SK-N-MC (cell line): Measurements from ENCODE around the gene COL1A2.
A peak's percentile ranks its signal among the peaks of the same experiment; 100 is the strongest.

Source experiments
- DNase-seq: peaks from one replicate; pipeline ENCODE4 v3.0.0-alpha.2; 2011; ENCODE audit warnings: low read depth, low spot score
- H3K27ac ChIP-seq: fragments of 200-600 bp; sonication (generic); 2 replicates; pipeline ENCODE4 v1.5.1; 2016; ENCODE audit warnings: mixed run types
- H3K36me3 ChIP-seq: fragments of 200-600 bp; sonication (generic); 2 replicates; pipeline ENCODE4 v1.6.1; 2017; ENCODE audit warnings: antibody characterized with exemption, low read length, mixed read lengths; ENCODE audit not compliant: insufficient read depth
- H3K4me3 ChIP-seq: fragments of 200-600 bp; sonication (generic); 2 replicates; pipeline ENCODE4 v1.5.1; 2016
- H3K9ac ChIP-seq: fragments of 200-600 bp; sonication (generic); 2 replicates; pipeline ENCODE4 v1.8.0; 2017; ENCODE audit warnings: mixed run types, mixed read lengths; ENCODE audit not compliant: insufficient read length
- H3K9me3 ChIP-seq: fragments of 200-600 bp; sonication (generic); 2 replicates; pipeline ENCODE4 v1.6.1; 2017; ENCODE audit warnings: low read depth, mild to moderate bottlenecking, antibody characterized with exemption, low read length, moderate library complexity, mixed read lengths
- EZH2 ChIP-seq: fragments of 200-600 bp; sonication (generic); IDR thresholded peaks from one replicate; pipeline ENCODE4 v1.6.1; 2017; ENCODE audit warnings: antibody characterized with exemption
- FOXP2 ChIP-seq: optimal IDR thresholded peaks from 2 replicates; pipeline ENCODE3; 2011; ENCODE audit warnings: mild to moderate bottlenecking, moderate library complexity; ENCODE audit not compliant: insufficient read depth; ENCODE audit errors: extremely low read length, control extremely low read depth
- POLR2AphosphoS5 ChIP-seq: IDR thresholded peaks from 2 replicates; pipeline ENCODE4 v1.6.1; 2012; ENCODE audit warnings: mild to moderate bottlenecking, low read depth, low read length, borderline replicate concordance

Gene COL1A2

DNA sequence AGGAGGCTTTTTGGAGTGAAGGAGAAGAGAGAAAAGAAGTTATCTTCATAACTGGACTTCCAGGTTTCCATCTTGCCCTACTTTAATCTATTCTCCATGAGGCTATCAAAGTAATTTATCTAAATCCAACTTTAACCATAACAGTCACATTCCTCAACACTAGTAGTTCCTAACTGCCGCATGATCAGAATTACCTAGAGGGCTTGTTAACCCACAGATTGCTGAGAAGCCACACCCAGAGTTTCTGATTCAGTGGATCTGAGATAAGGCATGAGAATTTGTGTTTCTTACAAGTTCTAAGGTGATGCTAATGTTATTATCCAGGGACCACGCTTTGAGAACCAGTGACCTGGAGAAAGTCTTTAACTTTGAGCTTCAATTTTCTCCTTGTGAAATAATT lies 8.3 kb upstream of the COL1A2 start:
- H3K36me3 ChIP-seq = no peaks in the 10 kb centered on the region
- no peaks in the 10 kb centered on the region for H3K9me3 ChIP-seq
- TF ChIP-seq FOXP2 = no peak
- no peak for TF ChIP-seq EZH2
- H3K4me3 ChIP-seq = no peak overlapping the region
- no peak overlapping the region for H3K27ac ChIP-seq
- DNase-seq = no peak
- no peak overlapping the region for H3K9ac ChIP-seq

DNA sequence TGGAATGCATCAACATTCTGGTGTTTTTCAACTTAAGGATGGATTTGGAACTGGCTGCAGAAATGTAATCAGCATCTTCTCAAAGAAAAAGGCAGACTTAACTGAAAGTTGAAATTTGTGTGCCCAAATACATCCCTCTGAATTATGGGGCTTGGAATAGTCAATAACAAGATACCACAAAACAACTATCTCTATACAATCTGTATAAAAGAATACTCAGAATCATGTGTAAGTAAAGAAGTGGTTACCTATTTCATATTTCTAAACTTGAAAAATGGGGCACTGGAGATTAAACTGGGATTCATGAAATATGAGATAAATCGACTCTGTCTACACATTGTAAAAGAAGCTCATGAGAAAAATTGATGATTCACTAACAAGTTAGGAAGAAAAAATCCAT lies 6.2 kb upstream of the COL1A2 start:
- Histone ChIP-seq H3K27ac (no peak overlapping the region), H3K9ac (no peak overlapping the region), H3K36me3 (no peaks in the 10 kb centered on the region), H3K4me3 (no peak overlapping the region), H3K9me3 (no peaks in the 10 kb centered on the region)
- DNase-seq = no peak
- TF ChIP-seq POLR2AphosphoS5 (no peak), EZH2 (no peak), FOXP2 (no peak)

DNA sequence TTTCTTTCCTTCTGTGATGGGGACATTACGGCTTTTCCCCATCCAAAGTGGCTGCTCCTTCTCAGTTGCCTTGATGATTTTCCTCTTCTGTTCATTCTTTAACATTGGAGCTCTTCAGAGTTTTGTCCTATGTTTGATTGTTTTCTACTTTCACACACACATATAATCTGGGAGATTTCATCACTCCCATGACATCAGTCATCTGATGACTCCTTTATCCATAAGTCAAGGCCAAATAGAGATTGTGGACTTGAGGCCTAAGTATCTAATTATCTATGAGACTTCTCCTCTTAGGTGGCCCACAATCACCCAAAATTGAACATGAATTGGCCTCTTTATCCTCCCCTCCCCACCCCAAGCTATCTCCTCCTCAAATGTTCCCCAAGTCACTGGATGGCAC lies 5.3 kb upstream of the COL1A2 start:
- no peak overlapping the region for H3K27ac ChIP-seq
- DNase-seq = no peak
- H3K36me3 ChIP-seq = no peaks in the 10 kb centered on the region
- H3K4me3 ChIP-seq = no peak overlapping the region
- H3K9ac ChIP-seq = no peak overlapping the region
- H3K9me3 ChIP-seq = no peaks in the 10 kb centered on the region
- TF ChIP-seq FOXP2 = no peak
- TF ChIP-seq EZH2 = no peak
- no peak for TF ChIP-seq POLR2AphosphoS5

DNA sequence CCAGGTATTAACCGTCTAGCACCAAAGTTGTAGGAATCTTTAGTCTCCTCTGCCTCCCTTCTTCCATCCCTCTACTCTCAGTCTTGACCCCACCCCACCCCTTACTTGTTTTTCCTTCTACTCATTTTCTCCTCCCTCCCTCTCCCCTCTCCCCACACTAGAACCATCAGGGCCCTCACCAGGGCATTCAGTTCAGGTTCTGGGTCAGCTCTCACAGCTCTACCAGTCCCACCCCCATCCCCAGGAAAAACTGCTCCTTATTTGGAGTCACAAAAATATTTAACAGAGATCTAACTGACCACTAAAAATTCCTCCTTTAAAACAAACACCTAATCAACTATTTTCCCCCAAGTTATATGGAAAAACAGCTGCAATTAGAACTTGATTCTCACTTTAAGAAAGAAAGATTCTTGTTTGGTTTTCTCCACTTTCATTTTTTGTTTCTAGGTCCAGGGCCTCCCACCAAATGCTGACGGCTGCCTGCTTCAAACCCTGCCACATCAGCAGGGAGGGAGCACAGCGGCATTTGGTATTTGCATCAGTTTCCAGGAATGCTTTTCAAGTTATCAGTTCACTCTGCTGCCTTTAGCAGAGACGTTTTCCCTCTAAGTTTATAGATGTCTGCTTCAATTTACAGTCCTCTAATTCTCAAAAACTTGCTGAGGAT lies 2.8 kb upstream of the COL1A2 start:
- peak overlapping the region; percentile 51 for H3K9ac ChIP-seq
- H3K4me3 ChIP-seq = peak overlapping the region; percentile 20; the same call in 1 of the 2 replicates
- peak overlapping the region; percentile 43; the same call in 1 of the 2 replicates for H3K27ac ChIP-seq
- TF ChIP-seq EZH2 (no peak), FOXP2 (no peak), POLR2AphosphoS5 (no peak)
- H3K9me3 ChIP-seq = no peaks in the 10 kb centered on the region
- no peaks in the 10 kb centered on the region for H3K36me3 ChIP-seq
- no peak for DNase-seq

DNA sequence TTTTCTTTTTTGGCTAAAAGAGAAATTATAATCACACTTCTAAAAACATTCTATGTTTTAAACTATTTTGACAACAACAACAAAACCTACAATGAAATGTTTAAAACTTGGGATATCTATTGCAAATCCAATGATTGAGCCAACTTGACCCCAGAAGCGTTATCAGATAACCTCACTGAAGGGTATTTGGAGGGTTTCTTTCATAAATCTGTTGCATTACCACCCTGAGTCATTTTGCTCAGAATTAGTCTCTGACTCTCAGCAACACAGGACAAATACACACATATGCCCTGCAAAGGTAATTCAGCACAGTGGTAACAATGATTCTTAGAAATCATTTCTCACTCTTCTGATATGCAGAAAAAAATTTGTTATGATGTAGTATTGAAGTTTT lies 2.3 kb upstream of the COL1A2 start:
- DNase-seq = no peak
- Histone ChIP-seq H3K36me3 (no peaks in the 10 kb centered on the region), H3K4me3 (peak overlapping the region; percentile 20; the same call in 1 of the 2 replicates), H3K9ac (peak overlapping the region; percentile 51), H3K27ac (peak overlapping the region; percentile 43; the same call in 1 of the 2 replicates), H3K9me3 (no peaks in the 10 kb centered on the region)
- TF ChIP-seq FOXP2 = no peak
- no peak for TF ChIP-seq EZH2
- no peak for TF ChIP-seq POLR2AphosphoS5

DNA sequence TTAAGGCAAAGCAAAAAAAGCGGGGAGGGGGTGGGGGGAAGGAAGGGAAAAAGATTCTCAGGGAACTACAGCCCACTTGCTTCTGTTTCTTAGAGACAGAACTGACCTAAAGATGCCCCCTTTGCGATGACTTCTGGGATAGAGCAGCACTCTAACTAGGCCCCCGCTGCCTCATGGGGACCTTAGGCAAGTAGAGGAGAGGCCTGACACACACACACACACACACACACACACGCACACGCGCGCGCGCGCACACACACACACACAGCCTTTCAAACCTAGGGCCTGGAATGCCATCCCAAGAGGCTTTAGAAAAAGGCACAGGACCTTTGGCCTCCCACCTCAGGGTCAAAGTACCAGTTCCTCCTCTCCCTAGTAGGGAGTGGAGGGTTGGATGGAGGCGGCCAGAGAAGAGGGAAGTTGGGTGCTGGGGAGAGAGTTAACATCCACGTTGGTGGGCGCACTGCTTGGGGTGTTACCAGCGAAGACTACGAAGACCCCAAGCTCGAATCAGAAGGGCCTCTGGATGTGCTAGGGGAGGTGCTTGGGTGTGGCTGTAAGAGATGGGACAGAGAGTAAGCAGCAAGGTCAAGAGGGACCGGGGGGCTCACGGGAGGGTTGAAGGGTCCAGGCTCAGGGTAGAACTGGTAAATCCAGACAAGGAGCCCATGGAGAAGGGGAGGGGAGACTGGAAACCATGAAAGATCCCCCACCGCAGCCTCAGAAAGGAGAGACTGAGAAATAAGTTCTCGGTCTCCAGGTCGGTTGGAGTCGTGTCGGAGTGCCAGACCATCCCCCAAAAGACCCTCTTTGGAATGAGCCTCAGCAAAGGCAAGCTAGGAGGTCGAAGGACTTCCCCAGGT lies 1.2 kb upstream of the COL1A2 start:
- Histone ChIP-seq H3K4me3 (no peak overlapping the region), H3K27ac (no peak overlapping the region), H3K9ac (no peak overlapping the region), H3K36me3 (peaks cover 4% of the 10 kb centered on the region; the same call in 1 of the 2 replicates), H3K9me3 (no peaks in the 10 kb centered on the region)
- TF ChIP-seq POLR2AphosphoS5 = no peak
- no peak for TF ChIP-seq FOXP2
- TF ChIP-seq EZH2 = no peak
- DNase-seq = no peak

DNA sequence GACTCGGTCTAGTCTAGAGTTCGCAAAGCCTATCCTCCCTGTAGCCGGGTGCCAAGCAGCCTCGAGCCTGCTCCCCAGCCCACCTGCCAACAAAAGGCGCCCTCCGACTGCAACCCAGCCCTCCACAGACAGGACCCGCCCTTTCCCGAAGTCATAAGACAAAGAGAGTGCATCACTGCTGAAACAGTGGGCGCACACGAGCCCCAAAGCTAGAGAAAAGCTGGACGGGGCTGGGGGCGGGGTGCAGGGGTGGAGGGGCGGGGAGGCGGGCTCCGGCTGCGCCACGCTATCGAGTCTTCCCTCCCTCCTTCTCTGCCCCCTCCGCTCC lies 622 bp upstream of the COL1A2 start:
- Histone ChIP-seq H3K9ac (no peak overlapping the region), H3K4me3 (peak overlapping the region; percentile 89), H3K36me3 (peaks cover 10% of the 10 kb centered on the region), H3K9me3 (no peaks in the 10 kb centered on the region), H3K27ac (no peak overlapping the region)
- DNase-seq = no peak
- TF ChIP-seq FOXP2 = no peak
- no peak for TF ChIP-seq EZH2
- TF ChIP-seq POLR2AphosphoS5 = no peak

DNA sequence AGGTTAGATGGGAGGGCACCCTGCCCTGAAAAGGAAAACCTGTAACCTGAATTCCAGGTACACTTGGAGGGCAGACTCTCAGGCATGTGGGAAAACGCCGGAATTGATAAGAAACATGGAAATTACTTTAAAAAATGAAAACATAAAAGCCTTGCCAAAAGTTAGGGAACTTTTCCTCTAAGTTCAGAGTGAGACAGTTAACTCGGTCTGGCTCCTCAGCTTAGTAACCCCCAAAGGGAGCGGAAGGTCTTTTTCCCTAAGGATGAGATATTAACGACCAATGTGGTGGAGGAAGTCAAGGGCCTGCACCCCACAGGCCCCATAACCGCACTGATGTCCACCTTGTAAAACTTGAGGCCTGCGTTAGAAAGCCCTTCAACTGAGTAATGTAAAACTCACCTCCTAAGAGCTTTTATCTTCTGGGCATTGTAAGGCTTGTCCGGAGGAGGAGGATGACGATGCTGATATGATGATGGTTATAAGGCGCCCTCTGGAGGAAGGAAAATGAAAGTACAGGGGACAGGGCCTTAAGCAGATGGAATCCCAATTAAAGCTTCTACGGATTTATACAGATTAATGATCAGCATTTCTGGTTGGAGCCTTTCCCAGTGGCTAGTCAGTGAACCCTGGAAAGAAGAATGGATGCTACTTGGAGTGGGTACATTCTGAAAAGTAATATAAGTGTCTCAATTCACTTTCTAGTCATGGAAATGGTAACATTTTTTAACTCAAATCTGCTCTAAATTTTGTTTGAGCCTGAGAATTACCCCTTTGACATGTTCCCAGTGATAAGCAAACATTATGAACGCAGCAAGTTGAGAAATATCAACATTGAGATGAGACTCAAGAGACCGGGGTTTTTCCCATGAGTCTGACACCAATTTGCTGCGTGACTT lies 694 bp downstream of the COL1A2 start:
- peaks cover 22% of the 10 kb centered on the region for H3K36me3 ChIP-seq
- H3K27ac ChIP-seq = peak overlapping the region; percentile 90
- H3K4me3 ChIP-seq = peak overlapping the region; percentile 89

More for the DNA sequence above, 694 bp downstream of the COL1A2 start:
- H3K9me3 ChIP-seq = no peaks in the 10 kb centered on the region
- TF ChIP-seq FOXP2 (no peak), EZH2 (no peak)
- peak overlapping the region; percentile 78 for H3K9ac ChIP-seq
- peak; percentile 90 for DNase-seq
